HepG2 (cell line): ENCODE data around the gene SLC35F4. TPM values are rescaled to one million over a fixed set of nuclear protein-coding genes. Genes with fewer than 3 reads are reported as not detected.

Experiments used
- ATAC-seq: fragments of 200-7000 bp; cut with Tn5 transposase; 3 replicates; pipeline ENCODE4 v1.9.1; 2020; ENCODE audit warnings: mild to moderate bottlenecking, moderate library complexity
- BruUV-seq: library from RNA; stranded (reverse); fragments of 400-500 nt; replicated peaks from 2 replicates; lab custom pipeline; 2021; lab: Mats Ljungman, UMichigan
- CTCF ChIA-PET: fragments of 300-600 bp; formaldehyde crosslinking; extraction: SDS; loops from one replicate; lab custom pipeline; 2021; ENCODE audit warnings: low total read pairs, inconsistent platforms, low intra/inter-chr PET ratio; lab: Yijun Ruan, JAX
- POLR2A ChIA-PET: fragments of 350-600 bp; sonication (Branson Sonifier 250); formaldehyde crosslinking; loops from one replicate; lab custom pipeline; 2020; ENCODE audit warnings: antibody characterized with exemption, inconsistent platforms; lab: Yijun Ruan, JAX
- DNase-seq: peaks from one replicate; pipeline ENCODE4 v3.0.0-alpha.2; 2015; ENCODE audit warnings: low spot score
- FAIRE-seq: peaks from 3 replicates; lab custom pipeline; 2011; peaks lifted over from hg19 to GRCh38; lab: Jason Lieb, UNC
- H2AFZ ChIP-seq: one replicate; pipeline ENCODE4 v1.6.1; 2011; ENCODE audit warnings: low read length, inconsistent platforms
- H3K27ac ChIP-seq: fragments of 300-600 bp; 3 replicates; pipeline ENCODE4 v1.8.0; 2011; ENCODE audit warnings: mixed run types, mild to moderate bottlenecking, mixed read lengths, low read length, inconsistent platforms; ENCODE audit not compliant: insufficient read depth; ENCODE audit errors: extremely low read length
- H3K27me3 ChIP-seq, 2 experiments: fragments of 200-600 bp in 1 of 2; 2 replicates in 1 of 2; 3 replicates in 1 of 2; pipeline versions ENCODE4 v1.6.0 to v1.8.0; 2011; ENCODE audit warnings: low read length in 2 of 2, mild to moderate bottlenecking in 2 of 2, moderate library complexity in 2 of 2, inconsistent platforms in 1 of 2; ENCODE audit not compliant: insufficient read depth in 2 of 2, control insufficient read depth in 1 of 2
- H3K36me3 ChIP-seq, 2 experiments: fragments of 200-600 bp in 1 of 2; replicated peaks in 1 of 2; 2 replicates in 1 of 2; 3 replicates in 1 of 2; pipeline versions ENCODE4 v1.5.1 to v1.8.0; 2011; ENCODE audit warnings: low read length in 2 of 2, inconsistent platforms in 1 of 2; ENCODE audit not compliant: insufficient read depth in 2 of 2, control insufficient read depth in 1 of 2
- H3K4me1 ChIP-seq: 2 replicates; pipeline ENCODE4 v1.5.1; 2012; ENCODE audit warnings: low read length, inconsistent platforms; ENCODE audit not compliant: insufficient read depth
- H3K4me2 ChIP-seq: 2 replicates; pipeline ENCODE4 v1.6.0; 2011; ENCODE audit warnings: low read depth, low read length, inconsistent platforms
- H3K4me3 ChIP-seq, 3 experiments: fragments of 200-600 bp in 1 of 3; sonication (generic), shearing (Covaris generic) in 1 of 3; replicated peaks in 1 of 3; 2 replicates each; pipeline ENCODE4 v1.5.1; 2011 to 2016; ENCODE audit warnings: low read length in 3 of 3, inconsistent platforms in 2 of 3, low read depth in 2 of 3, mild to moderate bottlenecking in 2 of 3, control low read depth in 1 of 3, mixed read lengths in 1 of 3; ENCODE audit not compliant: insufficient read depth in 1 of 3
- H3K79me2 ChIP-seq: one replicate; pipeline ENCODE4 v1.6.1; 2011; ENCODE audit warnings: low read length, inconsistent platforms; ENCODE audit not compliant: insufficient read depth
- H3K9ac ChIP-seq: 2 replicates; pipeline ENCODE4 v1.6.0; 2011; ENCODE audit warnings: mild to moderate bottlenecking, low read depth, low read length, inconsistent platforms; ENCODE audit not compliant: insufficient read depth
- H3K9me3 ChIP-seq: 2 replicates; pipeline ENCODE4 v1.5.1; 2012; ENCODE audit warnings: mild to moderate bottlenecking, low read length
- H4K20me1 ChIP-seq: 2 replicates; pipeline ENCODE4 v1.6.0; 2011; ENCODE audit warnings: inconsistent platforms, mild to moderate bottlenecking, low read length, moderate library complexity; ENCODE audit not compliant: insufficient read depth
- BCLAF1 ChIP-seq: fragments of 450-650 bp; IDR thresholded peaks from 2 replicates; pipeline ENCODE4 v1.6.1; 2017; ENCODE audit warnings: mild to moderate bottlenecking
- CBX5 ChIP-seq: sonication (generic); formaldehyde crosslinking; IDR thresholded peaks from 2 replicates; pipeline ENCODE4 v1.4.0; 2020; ENCODE audit warnings: missing genetic modification reagents, borderline replicate concordance
- KDM1A ChIP-seq: IDR thresholded peaks from 2 replicates; pipeline ENCODE4 v1.6.1; 2016; ENCODE audit warnings: missing compliant biosample characterization
- LBX2 ChIP-seq: sonication (generic); formaldehyde crosslinking; IDR thresholded peaks from 2 replicates; pipeline ENCODE4 v1.5.0; 2020; ENCODE audit warnings: missing genetic modification reagents, mild to moderate bottlenecking, borderline replicate concordance
- MYNN ChIP-seq: sonication (generic); formaldehyde crosslinking; IDR thresholded peaks from 2 replicates; pipeline ENCODE4 v1.4.0; 2020; ENCODE audit warnings: mild to moderate bottlenecking, low read depth, missing genetic modification reagents
- PREB ChIP-seq: sonication (generic); formaldehyde crosslinking; IDR thresholded peaks from 2 replicates; pipeline ENCODE4 v1.4.0; 2020; ENCODE audit warnings: missing genetic modification reagents
- ZFP36L1 ChIP-seq: sonication (generic); formaldehyde crosslinking; IDR thresholded peaks from 2 replicates; pipeline ENCODE4 v1.8.0; 2022; ENCODE audit warnings: mild to moderate bottlenecking, missing genetic modification reagents, moderate library complexity
- ZNF589 ChIP-seq: sonication (generic); formaldehyde crosslinking; conservative IDR thresholded peaks from 2 replicates; pipeline ENCODE4 v1.8.0; 2022; ENCODE audit warnings: mild to moderate bottlenecking, moderate library complexity, missing genetic modification reagents
- WGBS: methylation state at CpG from one replicate; pipeline ENCODE4 v1.1.6; 2017; ENCODE audit warnings: low lambda C conversion rate; 5-methylcytosine and 5-hydroxymethylcytosine counted together
- in situ Hi-C: cut with HindIII; loops from 2 replicates; pipeline ENCODE4 v1.10.0; 2017; ENCODE audit warnings: low pct_unique_long_range_greater_than_20kb; ENCODE audit not compliant: extremely low pct_ligation_motif_present
- intact Hi-C: fragments of 100-400 bp; cut with micrococcal nuclease; formaldehyde crosslinking; loops from one replicate; pipeline ENCODE4 v1.10.0; 2022; ENCODE audit not compliant: unreplicated experiment
- polyA plus RNA-seq, 8 experiments: library from polyadenylated mRNA; depleted of rRNA in 3 of 8; stranded (reverse) in 7 of 8; unstranded in 1 of 8; fragments of >200 nt; fragmentation: Illumina TruSeq in 4 of 8; extraction: Trizol in 4 of 8; gene quantifications; 2 replicates each; pipeline versions ENCODE4 v1.2.1 to v1.2.3, GENCODE V29; 2011 to 2016; ENCODE audit warnings: low read depth in 4 of 8, missing spikeins in 1 of 8, mixed read lengths in 1 of 8; ENCODE audit not compliant: insufficient read depth in 1 of 8
- total RNA-seq, 5 experiments: library from RNA; depleted of rRNA; stranded (reverse); fragments of >200 nt; fragmentation: Illumina TruSeq; extraction: Trizol; gene quantifications; 2 replicates each; pipeline ENCODE4 v1.2.3, GENCODE V29; 2016; ENCODE audit warnings: low read depth in 1 of 5

SLC35F4 gene
- total and polyA plus RNA-seq, 2 of the 13 experiments (the other 11 are each of a cell fraction or from before 2014, with no cell fraction given): not detected

- Histone ChIP-seq H2AFZ (no peak overlapping the region), H3K4me2 (no peak overlapping the region), H3K27ac (no peak overlapping the region), H4K20me1 (no peaks in the 10 kb centered on the region), H3K27me3 (no peaks in the 10 kb centered on the region), H3K79me2 (no peaks in the 10 kb centered on the region), H3K9me3 (no peaks in the 10 kb centered on the region), H3K4me3 (no peak overlapping the region), H3K4me1 (no peaks in the 10 kb centered on the region), H3K36me3 (no peaks in the 10 kb centered on the region), H3K9ac (no peak overlapping the region)
- ChIA-PET POLR2A (no interaction called here), CTCF (no interaction called here)
- WGBS: 0% methylated on average over 3 of the region's 3 CpGs
- DNase-seq (no peak), ATAC-seq (no peak), FAIRE-seq (no peak)
- intact Hi-C loops (no loop called here), in situ Hi-C loops (no loop called here)
- TF ChIP-seq KDM1A (no peak), ZFP36L1 (CRISPR knock-in tag) (no peak), BCLAF1 (no peak)
- BruUV-seq: no TSS peak
Measured at GRCh38 chr14:57845802-57846531, 19.9 kb downstream of the SLC35F4 start.

GRCh38 chr14:57845316-57845715 lies 20.6 kb downstream of the SLC35F4 start:
- no peaks in the 10 kb centered on the region for H3K27me3 ChIP-seq
- no peak overlapping the region for H3K4me3 ChIP-seq
- DNase-seq (no peak), ATAC-seq (no peak), FAIRE-seq (no peak)
- no peaks in the 10 kb centered on the region for H3K9me3 ChIP-seq
- no peak for TF ChIP-seq ZNF589 (CRISPR knock-in tag)
- no peak for TF ChIP-seq LBX2 (CRISPR knock-in tag)
- no peak for TF ChIP-seq MYNN
- no peak for TF ChIP-seq PREB (CRISPR knock-in tag)
- no peak for TF ChIP-seq CBX5 (CRISPR knock-in tag)
- in situ Hi-C loops: no loop called here
- no peaks in the 10 kb centered on the region for H4K20me1 ChIP-seq
- no peaks in the 10 kb centered on the region for H3K79me2 ChIP-seq
- BruUV-seq: no TSS peak
- no peak overlapping the region for H3K9ac ChIP-seq
- no peaks in the 10 kb centered on the region for H3K4me1 ChIP-seq
- WGBS: 58% methylated on average over 3 of the region's 3 CpGs
- no peak overlapping the region for H3K27ac ChIP-seq
- ChIA-PET POLR2A (no interaction called here), CTCF (no interaction called here)
- intact Hi-C loops: no loop called here
- no peaks in the 10 kb centered on the region for H3K36me3 ChIP-seq
- no peak overlapping the region for H3K4me2 ChIP-seq
- H2AFZ ChIP-seq: no peak overlapping the region
